H1 (cell line): ENCODE results near the gene SOX10. TPM values are rescaled to one million over a fixed set of nuclear protein-coding genes. Genes with fewer than 3 reads are reported as not detected.

Source experiments
- CTCF ChIA-PET: fragments of 300-600 bp; sonication (Branson Sonifier 250); formaldehyde crosslinking; loops from one replicate; lab custom pipeline; 2021; ENCODE audit not compliant: partially characterized antibody; lab: Charles Lee
- POLR2A ChIA-PET: fragments of 300-600 bp; sonication (Branson Sonifier 250); formaldehyde crosslinking; loops from one replicate; lab custom pipeline; 2021; ENCODE audit warnings: inconsistent platforms; ENCODE audit not compliant: partially characterized antibody; lab: Charles Lee
- DNase-seq, 2 experiments: peaks; one replicate each; pipeline versions ENCODE4 v3.0.0 to v3.0.0-alpha.2; 2010 to 2022; ENCODE audit warnings: low spot score in 2 of 2, low read depth in 1 of 2, mixed read lengths in 1 of 2
- FAIRE-seq: peaks from 2 replicates; lab custom pipeline; 2011; peaks lifted over from hg19 to GRCh38; lab: Jason Lieb, UNC
- H2AFZ ChIP-seq: 2 replicates; pipeline ENCODE4 v1.8.1; 2012; ENCODE audit warnings: low read length, inconsistent platforms
- H2AK5ac ChIP-seq: 2 replicates; pipeline ENCODE4 v1.6.1; 2013; ENCODE audit warnings: low read depth, low read length
- H2BK120ac ChIP-seq: replicated peaks from 2 replicates; pipeline ENCODE3; 2013; ENCODE audit warnings: low read depth, low read length, inconsistent platforms
- H2BK12ac ChIP-seq: 2 replicates; pipeline ENCODE4 v1.6.1; 2013; ENCODE audit warnings: low read depth, low read length
- H2BK15ac ChIP-seq: 2 replicates; pipeline ENCODE4 v1.6.1; 2013; ENCODE audit warnings: low read length
- H2BK20ac ChIP-seq: 2 replicates; pipeline ENCODE4 v1.6.1; 2013; ENCODE audit warnings: low read length
- H2BK5ac ChIP-seq: 2 replicates; pipeline ENCODE4 v1.6.1; 2013; ENCODE audit warnings: low read depth, low read length
- H3K14ac ChIP-seq: 2 replicates; pipeline ENCODE4 v1.6.1; 2013; ENCODE audit warnings: inconsistent platforms; ENCODE audit not compliant: insufficient read length
- H3K18ac ChIP-seq: 2 replicates; pipeline ENCODE4 v1.6.1; 2013; ENCODE audit warnings: low read length; ENCODE audit errors: extremely low read depth
- H3K23ac ChIP-seq: 2 replicates; pipeline ENCODE4 v1.6.1; 2013; ENCODE audit warnings: inconsistent platforms; ENCODE audit not compliant: insufficient read length
- H3K23me2 ChIP-seq: 2 replicates; pipeline ENCODE4 v1.6.1; 2013; ENCODE audit warnings: low read depth, low read length
- H3K27ac ChIP-seq: 2 replicates; pipeline ENCODE4 v1.6.1; 2011; ENCODE audit warnings: low read depth, low read length, inconsistent platforms
- H3K27me3 ChIP-seq, 4 experiments: replicated peaks in 1 of 4; 1 replicate in 1 of 4; 2 replicates in 3 of 4; pipeline versions ENCODE4 v1.6.1 to v1.8.1; 2011 to 2013; ENCODE audit warnings: low read length in 3 of 4, mild to moderate bottlenecking in 3 of 4, inconsistent platforms in 2 of 4, mixed read lengths in 2 of 4, moderate library complexity in 1 of 4; ENCODE audit not compliant: control insufficient read depth in 3 of 4, insufficient read depth in 3 of 4; ENCODE audit errors: extremely low read depth in 1 of 4
- H3K36me3 ChIP-seq, 4 experiments: 2 replicates each; pipeline versions ENCODE4 v1.6.1 to v1.8.1; 2011 to 2013; ENCODE audit warnings: mild to moderate bottlenecking in 4 of 4, low read length in 3 of 4, moderate library complexity in 2 of 4, control low read depth in 1 of 4, inconsistent platforms in 1 of 4; ENCODE audit not compliant: insufficient read depth in 4 of 4, control insufficient read depth in 2 of 4
- H3K4ac ChIP-seq: replicated peaks from 2 replicates; pipeline ENCODE3; 2013; ENCODE audit warnings: low read length, low read depth, mixed read lengths, inconsistent platforms; ENCODE audit not compliant: insufficient read length
- H3K4me1 ChIP-seq, 4 experiments: replicated peaks in 1 of 4; 1 replicate in 1 of 4; 2 replicates in 3 of 4; pipeline versions ENCODE4 v1.6.1 to v1.8.1; 2011 to 2013; ENCODE audit warnings: low read length in 3 of 4, inconsistent platforms in 2 of 4, mixed read lengths in 1 of 4; ENCODE audit not compliant: insufficient read depth in 4 of 4, control insufficient read depth in 3 of 4
- H3K4me2 ChIP-seq, 2 experiments: 2 replicates each; pipeline versions ENCODE4 v1.6.1 to v1.8.1; 2011 to 2013; ENCODE audit warnings: low read depth in 2 of 2, low read length in 2 of 2, control low read depth in 1 of 2, inconsistent platforms in 1 of 2, mild to moderate bottlenecking in 1 of 2; ENCODE audit not compliant: insufficient read depth in 1 of 2
- H3K4me3 ChIP-seq, 4 experiments: fragments of 200-600, 300-600 bp in 1 of 4; sonication (generic), shearing (Covaris generic), sonication (Bioruptor Twin) in 1 of 4; 2 replicates each; pipeline versions ENCODE4 v1.5.1 to v1.8.1; 2011 to 2016; ENCODE audit warnings: low read length in 4 of 4, low read depth in 3 of 4, control low read depth in 2 of 4, inconsistent platforms in 2 of 4, mild to moderate bottlenecking in 2 of 4, mixed read lengths in 1 of 4, moderate library complexity in 1 of 4; ENCODE audit not compliant: insufficient read depth in 2 of 4; ENCODE audit errors: extremely low read depth in 1 of 4
- H3K56ac ChIP-seq: replicated peaks from 2 replicates; pipeline ENCODE3; 2013; ENCODE audit warnings: low read depth, mild to moderate bottlenecking, mixed read lengths, low read length, inconsistent platforms; ENCODE audit not compliant: insufficient read length
- H3K79me1 ChIP-seq: 2 replicates; pipeline ENCODE4 v1.6.1; 2013; ENCODE audit warnings: low read depth, low read length, control low read depth
- H3K79me2 ChIP-seq, 2 experiments: 2 replicates each; pipeline versions ENCODE4 v1.6.1 to v1.8.1; 2012 to 2013; ENCODE audit warnings: low read length in 2 of 2, mild to moderate bottlenecking in 2 of 2, inconsistent platforms in 1 of 2; ENCODE audit not compliant: insufficient read depth in 2 of 2, control insufficient read depth in 1 of 2
- H3K9ac ChIP-seq, 4 experiments: replicated peaks in 1 of 4; 1 replicate in 1 of 4; 2 replicates in 3 of 4; pipeline versions ENCODE4 v1.6.1 to v1.8.1; 2011 to 2013; ENCODE audit warnings: low read depth in 3 of 4, low read length in 3 of 4, control low read depth in 2 of 4, mild to moderate bottlenecking in 2 of 4, moderate library complexity in 2 of 4, inconsistent platforms in 1 of 4; ENCODE audit errors: extremely low read depth in 1 of 4
- H3K9me3 ChIP-seq, 2 experiments: 2 replicates each; pipeline versions ENCODE4 v1.6.1 to v1.8.1; 2012 to 2013; ENCODE audit warnings: mild to moderate bottlenecking in 2 of 2, moderate library complexity in 2 of 2, control low read depth in 1 of 2, inconsistent platforms in 1 of 2, low read depth in 1 of 2, low read length in 1 of 2, mixed read lengths in 1 of 2; ENCODE audit not compliant: insufficient read depth in 2 of 2
- H4K20me1 ChIP-seq, 2 experiments: replicated peaks in 1 of 2; 2 replicates each; pipeline versions ENCODE3 to v1.8.1; 2011 to 2013; ENCODE audit warnings: inconsistent platforms in 2 of 2, low read length in 2 of 2, mild to moderate bottlenecking in 1 of 2; ENCODE audit not compliant: insufficient read depth in 2 of 2, control insufficient read depth in 1 of 2
- H4K5ac ChIP-seq: 2 replicates; pipeline ENCODE4 v1.6.1; 2013; ENCODE audit warnings: low read length, low read depth, mixed read lengths, inconsistent platforms; ENCODE audit not compliant: insufficient read length
- H4K8ac ChIP-seq: 2 replicates; pipeline ENCODE4 v1.8.0; 2013; ENCODE audit warnings: mild to moderate bottlenecking, moderate library complexity, low read length, inconsistent platforms; ENCODE audit not compliant: insufficient read depth; ENCODE audit errors: extremely low read depth
- H4K91ac ChIP-seq: replicated peaks from 2 replicates; pipeline ENCODE3; 2013; ENCODE audit warnings: low read length, mixed read lengths, inconsistent platforms; ENCODE audit not compliant: insufficient read length
- EZH2 ChIP-seq: fragments of 200-600 bp; sonication (generic); IDR thresholded peaks from 2 replicates; pipeline ENCODE4 v1.7.1; 2012; ENCODE audit warnings: low read depth, mild to moderate bottlenecking, moderate library complexity, low read length, inconsistent platforms; ENCODE audit not compliant: severe bottlenecking
- GTF2F1 ChIP-seq: IDR thresholded peaks from 2 replicates; pipeline ENCODE4 v1.6.1; 2012; ENCODE audit warnings: low read depth, low read length, improper control_type of control experiment, borderline replicate concordance
- NRF1 ChIP-seq: IDR thresholded peaks from 2 replicates; pipeline ENCODE4 v1.6.1; 2011; ENCODE audit warnings: mild to moderate bottlenecking, low read depth, low read length, improper control_type of control experiment
- POLR2AphosphoS5 ChIP-seq: IDR thresholded peaks from 2 replicates; pipeline ENCODE4 v1.6.1; 2011; ENCODE audit warnings: low read depth, low read length
- SIX5 ChIP-seq: IDR thresholded peaks from 2 replicates; pipeline ENCODE4 v1.6.1; 2011; ENCODE audit warnings: mild to moderate bottlenecking, low read depth, low read length
- SRF ChIP-seq: IDR thresholded peaks from 2 replicates; pipeline ENCODE4 v1.6.1; 2011; ENCODE audit warnings: mild to moderate bottlenecking, low read depth, low read length, moderate library complexity
- TCF12 ChIP-seq: IDR thresholded peaks from 2 replicates; pipeline ENCODE4 v1.6.1; 2011; ENCODE audit warnings: low read depth, mild to moderate bottlenecking, low read length
- WGBS, 2 experiments: shearing (Covaris generic) in 1 of 2; methylation state at CpG; one replicate each; pipeline versions ENCODE4 v1.1.6 to v1.1.7; 2013 to 2015; ENCODE audit warnings: low lambda C conversion rate in 2 of 2, mixed read lengths in 2 of 2, inconsistent platforms in 1 of 2, low coverage in 1 of 2, missing lambda C conversion rate in 1 of 2; ENCODE audit not compliant: insufficient replicate concordance in 2 of 2, insufficient coverage in 1 of 2, insufficient read length in 1 of 2; ENCODE audit errors: extremely low coverage in 1 of 2, missing lambda C conversion rate in 1 of 2; 5-methylcytosine and 5-hydroxymethylcytosine counted together
- polyA plus RNA-seq, 7 experiments: library from polyadenylated mRNA; depleted of rRNA in 3 of 7; stranded (reverse) in 5 of 7; unstranded in 2 of 7; fragments of >200 nt in 5 of 7; fragments of 200-250 nt in 2 of 7; gene quantifications; 1 replicate in 5 of 7; 2 replicates in 1 of 7; 4 replicates in 1 of 7; pipeline versions ENCODE4 v1.2.1 to v1.2.3, GENCODE V29; 2011 to 2013; ENCODE audit warnings: missing spikeins in 2 of 7, mixed read lengths in 2 of 7
- total RNA-seq: library from RNA; stranded (reverse); fragmentation: NEBNext Ultra II Directional; extraction: Animal tissue kit (Norgen Biotek cat#: 25700); gene quantifications from 2 replicates; pipeline ENCODE4 v1.2.1, GENCODE V29; 2021

SOX10 gene
- total and polyA plus RNA-seq, 2 of the 8 experiments (the other 6 are each of a cell fraction or from before 2014, with no cell fraction given) = 2.7 TPM

DNA sequence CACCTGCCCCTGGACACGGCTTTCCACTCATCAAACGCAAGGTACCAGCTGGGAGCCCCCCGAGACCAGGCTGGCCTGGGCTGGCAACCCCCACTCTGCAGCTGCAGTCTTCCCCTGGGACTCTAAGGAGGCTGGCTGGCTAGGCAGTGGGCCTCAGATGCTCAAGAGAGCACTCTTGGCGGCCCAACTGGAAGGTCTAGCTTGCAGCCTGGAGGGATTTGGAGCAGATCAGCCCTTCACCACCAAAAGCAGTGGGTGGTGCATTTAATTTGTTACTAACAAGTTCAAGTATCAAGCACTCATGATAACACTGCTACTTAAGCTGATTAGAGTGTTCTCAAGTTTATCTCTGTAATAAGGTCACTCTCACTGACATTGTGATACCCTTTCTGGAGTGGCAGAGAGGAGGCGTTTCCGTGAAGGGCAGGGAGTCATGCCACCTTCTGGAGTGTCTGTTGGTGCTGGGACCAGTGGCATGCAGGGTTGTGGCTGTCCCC lies 52.4 kb downstream of the SOX10 start:
- H2BK15ac ChIP-seq = no peak overlapping the region
- H4K20me1 ChIP-seq = peaks cover 0 to 8% of the 10 kb centered on the region in 2 experiments
- no peak overlapping the region for H3K4me2 ChIP-seq
- no peak overlapping the region for H3K14ac ChIP-seq
- no peaks in the 10 kb centered on the region for H3K27me3 ChIP-seq
- no peaks in the 10 kb centered on the region; the same call in 1 of the 2 replicates for H3K79me1 ChIP-seq
- no peak overlapping the region for H3K4ac ChIP-seq
- H3K18ac ChIP-seq = no peak overlapping the region
- H3K23me2 ChIP-seq = no peaks in the 10 kb centered on the region
- no peaks in the 10 kb centered on the region for H3K79me2 ChIP-seq
- peaks cover 0 to 5% (median 3%) of the 10 kb centered on the region in 4 experiments; a peak in 5 of 7 replicates for H3K4me1 ChIP-seq
- no peak for DNase-seq
- POLR2A ChIA-PET = interaction anchor here (1.5 to 3.1 kb wide), 3 partner anchors 14 to 36 kb away, joined by 3 to 11 read pairs (median 10); partner anchors contain the start of genes C22orf23 and POLR2F
- H3K4me3 ChIP-seq = no peak overlapping the region
- H2BK5ac ChIP-seq = no peak overlapping the region
- no peak for TF ChIP-seq POLR2AphosphoS5
- TF ChIP-seq SRF = no peak
- no peak for TF ChIP-seq GTF2F1
- TF ChIP-seq NRF1 = no peak
- no peak for TF ChIP-seq TCF12
- no peak for TF ChIP-seq SIX5
- no peak for TF ChIP-seq EZH2
- TF ChIP-seq, all 59 proteins: peak for 0
- no peak overlapping the region for H3K23ac ChIP-seq
- no peak overlapping the region for H2BK20ac ChIP-seq
- H2AFZ ChIP-seq = no peak overlapping the region
- no peak overlapping the region for H2BK12ac ChIP-seq
- no peak overlapping the region for H4K91ac ChIP-seq
- FAIRE-seq = no peak
- peaks cover 2 to 11% (median 3%) of the 10 kb centered on the region in 4 experiments; a peak in 5 of 8 replicates for H3K36me3 ChIP-seq
- CTCF ChIA-PET = interaction anchor here (0.6 to 10.4 kb wide), 13 partner anchors 9 to 1362 kb away, joined by 3 to 158 read pairs (median 5); partner anchors contain the start of gene GALR3
- H3K9ac ChIP-seq = no peak overlapping the region
- no peak overlapping the region for H3K56ac ChIP-seq
- H3K27ac ChIP-seq = no peak overlapping the region
- no peak overlapping the region for H2BK120ac ChIP-seq
- WGBS, 2 experiments = 93% methylated on average over 5 of the region's 6 CpGs; no CpG with 5 or more reads in 1 of the 2 experiments
- no peaks in the 10 kb centered on the region for H3K9me3 ChIP-seq
- H4K5ac ChIP-seq = no peak overlapping the region
- H2AK5ac ChIP-seq = no peak overlapping the region
- no peak overlapping the region for H4K8ac ChIP-seq
